GM12892 (cell line): ENCODE data around the gene SNCA.

Experiments used
- POLR2A ChIP-seq: IDR thresholded peaks from 2 replicates; pipeline ENCODE4 v1.6.1; 2011; ENCODE audit warnings: low read depth, low read length, control low read depth
- POLR2AphosphoS5 ChIP-seq: IDR thresholded peaks from 2 replicates; pipeline ENCODE4 v1.6.1; 2011; ENCODE audit warnings: low read depth, low read length, control low read depth

DNA sequence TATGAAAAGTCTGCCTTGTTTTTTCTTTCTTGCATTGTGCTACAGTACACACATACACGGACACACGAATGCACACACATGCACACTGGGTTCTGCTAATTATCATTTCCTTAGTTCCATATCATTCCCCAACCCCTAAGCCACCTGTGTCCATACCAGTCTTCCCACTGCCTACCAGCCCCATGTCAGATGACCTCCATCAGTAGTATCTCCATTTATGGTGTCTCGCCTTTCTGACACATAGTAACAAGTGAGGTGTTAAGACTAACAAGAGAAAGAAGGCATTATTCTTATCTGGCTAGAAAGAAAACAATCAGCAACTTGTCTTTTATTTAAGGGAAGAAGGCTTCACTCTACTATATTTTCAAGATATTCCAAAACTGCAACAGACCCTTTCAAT, 67.1 kb downstream of the SNCA start:
- TF ChIP-seq POLR2A (no peak), POLR2AphosphoS5 (no peak)
